ENCODE results near the gene KPNA6.
"Not testable (repeated sequence)": the region's sequence is repeated elsewhere in the genome, so short reads cannot be mapped to it uniquely, and the experiment has no call there.

KPNA6 gene

DNA sequence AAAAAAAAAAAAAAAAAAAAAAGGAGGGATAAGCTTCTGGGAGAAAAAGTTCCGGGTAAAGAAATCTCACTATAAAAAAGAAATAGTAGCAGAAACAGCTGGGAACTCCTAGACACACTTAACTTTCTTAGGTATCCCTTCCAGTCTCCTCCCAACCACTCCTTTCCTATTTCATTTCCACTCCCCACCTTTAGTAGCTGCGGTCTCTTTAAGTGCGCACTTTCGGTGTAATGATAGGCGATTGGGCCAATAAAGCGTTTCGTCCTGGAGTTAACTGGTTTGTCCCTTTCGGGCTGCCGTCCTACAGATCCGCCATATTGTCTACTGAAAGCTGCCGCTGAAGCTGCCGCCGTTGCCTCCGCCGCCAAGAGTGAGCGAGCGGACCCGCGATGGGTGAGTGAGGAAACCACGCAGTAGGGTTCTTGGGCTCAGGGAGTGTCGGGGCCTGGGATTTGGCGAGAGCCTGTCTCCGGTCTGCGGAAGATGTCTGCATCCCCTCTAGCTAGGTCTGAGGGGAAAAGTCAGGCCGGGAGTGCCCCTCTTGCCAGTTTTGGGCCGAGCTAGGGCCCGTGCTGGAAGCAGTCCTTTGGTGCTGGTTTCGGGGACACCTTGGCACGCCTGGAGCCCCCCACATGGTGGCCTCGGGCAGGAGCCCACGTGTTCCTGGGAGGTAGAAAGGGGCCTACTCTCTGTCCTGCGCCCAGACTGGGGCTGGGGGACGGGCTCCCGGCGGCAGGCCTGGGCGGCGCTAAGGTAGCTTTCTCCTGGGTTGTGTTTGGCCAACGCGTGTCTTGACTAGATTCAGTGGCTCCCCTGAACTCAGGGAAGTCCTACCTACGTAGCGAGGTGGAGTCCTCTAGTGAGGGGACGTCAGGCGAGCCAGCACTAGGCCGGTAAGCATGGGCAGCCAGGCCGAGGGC is at the start of gene KPNA6:
TSS of gene KPNA6 (plus strand) at position 315 of the 920 bp plus-strand sequence. CDS start at position 390, 75 bp downstream.
- peak; percentile 98 for DNase-seq (ENCODE audit: low read depth)

DNA sequence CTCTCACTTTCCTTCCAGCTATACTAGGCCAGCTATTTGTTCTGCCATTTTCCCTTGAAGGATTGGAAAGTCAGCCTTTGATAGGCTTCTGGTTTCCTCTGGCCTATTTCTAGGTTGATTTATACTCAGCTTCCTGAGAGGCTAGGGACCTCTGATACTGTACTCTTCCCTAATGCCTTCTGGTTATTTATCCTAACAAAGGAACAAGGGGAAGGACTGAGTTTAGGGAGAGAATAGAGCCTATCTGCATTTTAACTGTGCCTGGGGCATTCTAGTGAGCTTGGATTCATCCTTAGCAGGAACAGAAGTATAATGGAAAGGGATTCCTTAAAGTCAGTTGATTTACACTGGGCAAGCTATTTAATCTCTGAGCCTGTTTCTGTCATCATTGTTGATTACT is 46.9 kb upstream of the KPNA6 start:
- DNase-seq (ENCODE audit: low read depth), result no peak

DNA sequence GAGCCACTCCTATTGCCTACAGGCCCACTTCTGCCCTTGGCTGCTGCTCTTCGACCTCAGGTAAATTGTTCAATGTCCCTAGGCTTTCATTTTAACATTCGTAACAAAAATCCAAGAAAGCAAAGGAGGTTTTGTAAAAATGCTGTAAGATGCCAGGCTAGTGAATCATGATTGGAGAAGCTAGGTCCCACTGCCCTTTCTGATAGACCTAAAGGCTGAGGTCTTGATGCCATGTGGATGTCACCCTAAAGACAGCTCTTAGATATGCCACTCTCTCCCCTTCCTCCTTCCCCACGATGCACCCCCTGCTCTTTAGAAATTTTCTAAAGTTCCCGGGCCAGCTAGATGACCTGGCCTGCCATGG is 45.0 kb upstream of the KPNA6 start:
- DNase-seq (ENCODE audit: low read depth), result peak; percentile 34

DNA sequence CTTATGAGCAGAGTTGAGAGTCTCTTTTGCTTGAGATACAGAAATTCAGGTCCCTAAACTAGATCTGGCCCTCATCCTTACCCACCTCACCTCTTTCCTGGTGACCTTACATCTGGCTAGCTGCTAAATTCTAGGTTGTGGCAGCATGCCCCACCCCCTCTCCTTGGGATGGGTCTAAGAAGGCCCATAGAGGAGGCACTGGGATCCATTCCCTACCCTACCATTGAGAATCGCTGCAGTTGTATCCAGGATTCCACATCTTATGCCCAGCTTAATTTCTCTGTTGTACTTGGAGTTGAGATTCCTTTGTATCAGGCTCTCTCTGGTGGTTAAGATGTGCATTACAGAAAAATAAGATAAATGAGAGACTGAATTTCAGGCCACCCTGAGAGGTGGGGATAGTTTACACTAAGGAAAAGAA is 44.6 kb upstream of the KPNA6 start:
- peak; percentile 75 for DNase-seq (ENCODE audit: low read depth)

DNA sequence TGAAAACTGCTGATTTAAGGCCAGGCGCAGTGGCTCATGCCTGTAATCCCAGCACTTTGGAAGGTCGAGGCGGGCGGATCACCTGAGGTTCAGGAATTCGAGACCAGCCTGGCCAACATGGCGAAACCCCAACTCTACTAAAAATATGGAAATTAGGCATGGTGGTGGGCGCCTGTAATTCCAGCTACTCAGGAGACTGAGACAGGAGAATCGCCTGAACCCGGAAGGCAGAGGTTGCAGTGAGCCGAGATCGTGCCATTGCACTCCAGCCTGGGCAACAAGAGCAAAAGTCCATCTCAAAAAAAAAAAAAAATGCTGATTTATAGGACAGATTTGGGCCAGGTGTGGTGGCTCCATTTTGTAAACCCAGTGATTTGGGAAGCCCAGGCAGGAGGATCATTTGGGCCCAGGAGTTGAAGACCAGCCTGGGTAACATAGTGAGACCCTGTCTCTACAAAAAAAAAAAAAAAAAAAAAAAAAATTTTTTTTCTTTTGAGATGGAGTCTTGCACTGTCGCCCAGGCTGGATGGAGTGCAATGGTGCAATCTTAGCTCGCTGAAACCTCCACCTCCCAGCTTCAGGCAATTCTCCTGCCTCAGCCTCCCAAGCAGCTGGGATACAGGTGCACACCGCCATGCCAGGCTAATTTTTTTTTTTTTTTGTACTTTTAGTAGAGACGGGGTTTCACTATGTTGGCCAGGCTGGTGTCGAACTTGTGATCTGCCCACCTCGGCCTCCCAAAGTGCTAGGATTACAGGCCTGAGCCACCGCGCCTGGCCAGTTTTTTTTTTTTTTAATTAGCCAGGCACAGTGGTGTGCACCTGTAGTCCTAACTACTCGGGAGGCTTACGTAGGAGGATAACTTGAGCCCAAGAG is 42.0 kb upstream of the KPNA6 start:
- DNase-seq (ENCODE audit: low read depth), result not testable (repeated sequence)

DNA sequence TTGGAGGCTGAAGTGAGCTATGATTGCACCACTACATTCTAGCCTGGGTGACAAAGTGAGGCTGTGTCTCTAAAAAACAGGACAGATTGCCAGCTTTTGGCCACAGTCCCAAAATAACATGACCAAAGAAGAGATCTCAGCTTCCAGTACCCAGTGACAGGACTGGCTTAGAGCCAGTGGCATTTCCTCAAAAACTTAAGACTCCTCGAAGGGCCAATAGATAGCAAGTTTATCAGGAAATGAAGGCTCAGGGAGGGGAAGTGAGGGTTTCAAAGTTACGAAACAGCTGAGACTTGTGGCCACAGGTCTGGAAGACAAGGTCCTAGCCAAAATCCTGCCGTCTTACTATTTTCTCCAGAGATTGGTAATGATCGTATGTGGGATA is 41.4 kb upstream of the KPNA6 start:
- DNase-seq (ENCODE audit: low read depth), result peak; percentile 62

DNA sequence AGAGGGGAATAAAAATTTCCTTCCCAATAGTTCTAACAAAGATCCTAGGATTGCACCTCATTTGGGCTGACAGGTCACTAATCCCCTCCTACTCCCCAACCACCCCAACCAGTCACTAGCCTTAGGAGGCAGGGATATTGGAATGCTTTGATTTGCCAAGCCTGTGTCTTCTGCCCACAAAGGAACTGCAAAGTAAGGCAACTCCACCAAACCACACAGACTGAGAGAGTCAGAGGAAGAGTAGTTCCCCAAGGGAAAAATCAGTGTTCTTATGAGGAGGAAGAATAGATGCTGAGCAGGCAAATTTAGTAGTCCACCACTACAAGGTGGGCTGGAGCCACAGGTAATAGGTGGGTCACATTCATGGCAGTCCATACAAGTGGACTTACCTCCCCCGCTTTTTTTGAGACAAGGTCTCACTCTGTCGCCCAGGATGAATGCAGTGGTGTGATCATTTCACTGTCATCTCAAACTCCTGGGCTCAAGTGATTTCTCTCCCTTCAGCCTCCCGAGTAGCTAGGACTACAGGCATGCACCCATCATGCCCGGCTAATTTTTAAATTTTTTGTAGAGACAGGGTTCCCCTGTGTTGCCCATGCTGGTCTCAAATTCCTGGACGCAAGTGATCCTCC is 38.8 kb upstream of the KPNA6 start:
- peak; percentile 39 for DNase-seq (ENCODE audit: low read depth)

DNA sequence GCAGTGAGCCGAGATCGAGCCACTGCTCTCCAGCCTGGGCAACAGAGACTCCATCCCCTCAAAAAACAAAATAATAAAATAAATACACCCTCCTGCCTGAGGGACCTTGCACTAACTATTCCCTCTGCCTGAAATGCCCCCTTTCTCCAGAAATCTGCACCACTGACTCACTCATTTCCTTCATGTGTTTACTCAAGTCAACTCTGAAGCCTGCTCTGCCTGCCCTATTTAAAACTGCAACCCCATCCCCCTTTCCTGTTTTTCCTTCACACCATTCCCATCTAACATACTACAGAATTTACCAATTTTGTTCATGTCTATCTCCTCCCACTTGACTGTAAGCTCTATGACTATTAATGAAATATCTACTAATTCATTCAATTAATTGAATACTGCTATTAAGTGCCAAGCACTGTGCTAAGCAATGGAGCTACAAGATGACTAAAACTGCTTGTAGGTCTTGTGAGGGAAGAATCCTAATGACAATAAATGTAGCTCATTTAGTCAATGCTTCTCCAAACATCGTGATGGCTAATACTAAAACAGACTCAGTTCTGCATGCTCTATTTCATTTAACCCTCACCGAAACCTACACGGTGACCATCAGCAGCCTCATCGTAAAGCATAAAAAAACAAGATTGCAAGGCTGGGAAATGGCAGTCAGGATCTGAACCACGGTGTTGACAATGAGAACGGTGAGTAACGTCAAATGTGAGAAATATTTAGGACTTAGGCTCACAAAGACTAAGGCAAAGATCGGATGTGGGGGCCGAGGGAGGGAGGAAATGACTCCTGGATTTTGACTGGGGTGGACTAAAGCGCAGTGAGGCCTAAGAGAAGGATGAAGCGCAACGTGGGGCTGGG is 35.9 kb upstream of the KPNA6 start:
- DNase-seq (ENCODE audit: low read depth), result peak; percentile 78

DNA sequence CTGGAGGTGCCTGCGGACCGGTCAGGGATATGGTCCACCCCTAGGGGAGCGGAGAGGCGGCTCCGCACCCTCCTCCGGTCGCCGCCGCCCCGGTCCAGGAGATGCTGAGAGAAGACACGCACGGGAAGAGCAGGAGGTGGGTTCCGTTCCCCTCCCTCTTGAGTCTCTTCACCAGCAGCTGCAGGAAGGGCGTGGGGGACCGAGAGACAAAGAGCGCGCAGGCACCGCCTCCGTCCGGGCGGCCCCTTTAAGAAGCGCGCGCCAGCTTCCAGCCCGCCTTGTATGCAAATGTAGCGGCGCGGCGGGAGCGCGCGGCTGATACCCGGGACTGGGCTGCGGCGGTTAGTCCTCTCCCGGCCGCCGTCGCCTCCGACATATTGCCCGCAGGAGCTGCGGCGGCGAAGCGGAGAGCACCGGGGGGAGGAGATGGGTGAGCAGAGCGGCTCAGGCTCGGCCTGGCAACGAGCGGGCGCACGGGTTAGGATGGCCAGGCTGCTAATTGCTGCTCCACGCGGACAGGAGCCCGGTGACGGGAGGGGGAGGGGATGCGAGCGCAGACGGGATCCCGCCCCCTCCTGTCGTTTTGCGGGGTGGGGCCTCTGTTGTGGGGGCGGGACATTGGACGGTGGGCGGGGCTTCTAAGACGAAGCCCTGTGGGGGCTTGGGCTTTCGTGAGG is 35.1 kb upstream of the KPNA6 start, which contains the start of gene TMEM39B:
TSS of gene TMEM39B (plus strand) at position 318 of the 677 bp plus-strand sequence. CDS start at position 427, 109 bp downstream.
- DNase-seq (ENCODE audit: low read depth), result peak; percentile 95

DNA sequence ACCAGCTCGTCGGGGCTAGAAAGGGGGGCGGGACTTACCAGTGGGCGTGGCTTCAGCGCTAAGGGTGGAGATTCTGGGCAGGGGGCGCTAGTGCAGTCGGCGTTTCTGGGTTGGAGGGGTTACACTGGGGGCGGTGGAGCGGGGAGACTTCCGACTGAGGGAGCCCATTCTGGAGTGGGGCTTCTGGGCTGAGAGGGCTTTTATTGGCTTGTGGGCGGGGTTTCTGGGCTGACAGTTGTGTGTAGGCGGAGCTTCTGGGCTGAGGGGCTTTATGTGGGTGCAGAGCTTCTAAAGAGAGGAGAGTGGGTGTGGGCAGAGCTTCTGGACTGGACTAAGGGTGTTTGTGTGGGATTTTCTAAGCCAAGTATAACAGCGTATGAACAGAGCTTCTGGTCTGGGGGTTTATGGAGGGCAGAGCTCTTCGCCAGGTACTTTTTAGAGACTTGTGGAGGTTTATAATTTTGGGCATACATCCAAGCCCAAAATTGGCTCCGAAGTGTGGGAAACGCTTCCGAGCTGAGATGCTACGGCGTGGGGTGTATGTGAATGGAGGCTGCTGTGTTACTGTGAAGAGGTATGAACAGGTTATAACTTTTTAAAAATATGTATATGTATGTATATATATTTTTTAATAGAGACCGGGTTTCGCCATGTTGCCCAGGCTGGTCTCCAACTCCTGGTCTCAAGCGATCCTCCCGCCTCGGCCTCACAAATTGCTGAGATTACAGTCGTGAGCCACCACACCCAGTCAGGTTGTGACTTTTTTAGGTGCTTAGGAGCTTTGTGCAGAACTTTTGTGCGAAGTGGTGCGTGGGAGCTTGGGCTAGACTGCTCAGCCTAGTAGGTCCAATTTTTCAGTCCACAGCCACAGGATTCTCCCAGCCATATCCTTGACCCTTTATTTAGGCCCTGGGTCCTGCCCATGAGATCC is 34.3 kb upstream of the KPNA6 start:
- DNase-seq (ENCODE audit: low read depth), result no peak

DNA sequence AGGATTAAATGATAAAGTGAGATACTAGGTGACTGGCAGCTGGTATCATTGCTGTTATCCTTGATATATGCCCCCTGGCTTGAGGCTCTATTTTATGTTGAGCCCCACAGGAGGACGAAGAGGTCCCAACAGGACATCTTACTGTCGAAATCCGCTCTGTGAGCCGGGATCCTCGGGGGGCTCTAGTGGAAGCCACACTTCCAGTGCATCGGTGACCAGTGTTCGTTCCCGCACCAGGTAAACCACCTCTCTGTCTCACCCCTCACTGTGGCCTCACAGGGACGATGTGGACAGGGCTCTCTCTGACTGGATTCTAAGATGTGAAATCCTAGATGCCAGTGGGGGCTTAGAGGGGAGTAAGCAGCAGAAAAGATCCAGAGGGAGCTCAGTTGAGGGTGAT is 33.0 kb upstream of the KPNA6 start:
- DNase-seq (ENCODE audit: low read depth), result no peak

DNA sequence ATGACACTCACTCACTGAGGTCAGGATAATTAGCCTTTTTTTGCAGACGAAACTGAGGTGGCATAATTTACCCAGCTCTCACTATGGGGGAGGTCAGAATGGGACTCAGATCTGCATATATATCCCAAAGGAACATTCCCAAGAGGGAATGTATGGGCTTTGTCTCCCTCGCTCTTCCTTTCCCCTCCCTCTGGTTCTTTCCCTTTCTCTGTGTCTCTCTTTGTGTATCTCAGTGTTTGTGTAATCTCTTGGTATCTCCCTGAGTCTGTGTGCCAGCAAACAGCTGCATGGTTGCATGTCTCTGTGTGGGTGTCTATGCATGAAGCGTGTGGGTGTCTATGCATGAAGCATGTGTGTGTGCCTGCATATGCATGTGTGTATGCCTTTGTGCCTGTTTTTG is 30.4 kb upstream of the KPNA6 start:
- DNase-seq (ENCODE audit: low read depth), result no peak

DNA sequence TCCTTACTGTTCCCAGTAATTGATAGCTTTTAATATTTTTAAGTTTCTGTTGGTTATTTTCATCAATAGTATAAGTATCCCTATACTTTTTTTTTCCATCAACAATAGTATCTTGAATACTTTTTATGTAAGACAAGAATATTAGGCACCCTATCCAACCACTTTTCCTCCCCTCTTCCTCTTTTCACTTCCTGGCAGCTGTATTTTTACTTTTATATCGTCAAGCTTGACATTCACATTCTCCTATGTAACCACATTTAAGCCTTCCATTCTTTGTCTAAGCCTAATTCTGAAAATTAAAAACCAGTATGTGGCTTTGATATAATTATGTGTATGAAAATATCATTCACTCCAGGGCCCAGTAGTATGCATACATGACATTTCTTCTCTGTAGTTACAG is 25.8 kb upstream of the KPNA6 start:
- no peak for DNase-seq (ENCODE audit: low read depth)

DNA sequence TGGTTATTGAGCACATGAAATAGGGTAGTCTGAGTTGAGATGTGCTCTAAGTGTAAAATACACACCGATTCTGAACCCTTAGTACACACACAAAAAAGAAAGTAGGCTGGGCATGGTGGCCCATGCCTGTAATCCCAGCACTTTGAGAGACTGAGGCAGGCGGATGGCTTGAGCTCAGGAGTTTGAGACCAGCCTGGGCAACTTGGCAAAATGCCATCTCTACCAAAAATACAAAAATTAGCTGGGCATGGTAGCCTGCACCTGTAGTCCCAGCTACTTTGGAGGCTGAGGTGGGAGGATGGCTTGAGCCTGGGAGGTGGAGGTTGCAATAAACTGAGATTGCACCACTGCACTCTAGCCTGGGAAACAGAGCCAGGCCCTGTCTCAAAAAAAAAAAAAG is 21.5 kb upstream of the KPNA6 start:
- DNase-seq (ENCODE audit: low read depth), result not testable (repeated sequence)

DNA sequence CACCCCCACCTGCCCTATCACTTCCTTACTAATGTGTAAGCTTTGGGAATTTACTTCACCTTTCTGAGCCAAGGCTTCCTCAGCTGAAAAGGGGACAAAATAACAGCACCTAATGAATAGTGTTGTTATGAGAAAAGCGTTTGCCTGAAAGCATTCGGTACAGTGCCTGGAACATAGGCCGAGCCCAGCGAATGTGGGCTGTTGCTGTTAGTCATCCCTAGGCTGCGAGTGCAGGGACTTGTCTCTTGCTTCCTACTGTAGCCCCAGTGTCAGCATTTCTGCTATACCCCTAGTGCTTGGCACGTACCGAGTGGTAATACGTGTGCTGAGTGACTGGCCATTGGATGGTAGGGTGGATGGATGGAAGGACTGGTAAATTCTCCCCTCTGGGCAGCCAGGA is 16.7 kb upstream of the KPNA6 start:
- no peak for DNase-seq (ENCODE audit: low read depth)

DNA sequence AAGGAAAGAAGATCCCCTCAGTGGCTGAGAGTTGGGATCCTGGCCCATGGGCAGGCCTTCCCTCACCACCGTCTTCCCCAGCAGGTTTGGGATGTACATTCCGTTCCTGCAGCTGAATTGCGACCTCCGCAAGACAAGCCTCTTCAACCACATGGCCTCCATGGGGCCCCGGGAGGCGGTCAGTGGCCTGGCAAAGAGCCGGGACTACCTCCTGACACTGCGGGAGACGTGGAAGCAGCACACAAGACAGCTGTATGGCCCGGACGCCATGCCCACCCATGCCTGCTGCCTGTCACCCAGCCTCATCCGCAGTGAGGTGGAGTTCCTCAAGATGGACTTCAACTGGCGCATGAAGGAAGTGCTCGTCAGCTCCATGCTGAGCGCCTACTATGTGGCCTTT is 16.3 kb upstream of the KPNA6 start:
- no peak for DNase-seq (ENCODE audit: low read depth)

DNA sequence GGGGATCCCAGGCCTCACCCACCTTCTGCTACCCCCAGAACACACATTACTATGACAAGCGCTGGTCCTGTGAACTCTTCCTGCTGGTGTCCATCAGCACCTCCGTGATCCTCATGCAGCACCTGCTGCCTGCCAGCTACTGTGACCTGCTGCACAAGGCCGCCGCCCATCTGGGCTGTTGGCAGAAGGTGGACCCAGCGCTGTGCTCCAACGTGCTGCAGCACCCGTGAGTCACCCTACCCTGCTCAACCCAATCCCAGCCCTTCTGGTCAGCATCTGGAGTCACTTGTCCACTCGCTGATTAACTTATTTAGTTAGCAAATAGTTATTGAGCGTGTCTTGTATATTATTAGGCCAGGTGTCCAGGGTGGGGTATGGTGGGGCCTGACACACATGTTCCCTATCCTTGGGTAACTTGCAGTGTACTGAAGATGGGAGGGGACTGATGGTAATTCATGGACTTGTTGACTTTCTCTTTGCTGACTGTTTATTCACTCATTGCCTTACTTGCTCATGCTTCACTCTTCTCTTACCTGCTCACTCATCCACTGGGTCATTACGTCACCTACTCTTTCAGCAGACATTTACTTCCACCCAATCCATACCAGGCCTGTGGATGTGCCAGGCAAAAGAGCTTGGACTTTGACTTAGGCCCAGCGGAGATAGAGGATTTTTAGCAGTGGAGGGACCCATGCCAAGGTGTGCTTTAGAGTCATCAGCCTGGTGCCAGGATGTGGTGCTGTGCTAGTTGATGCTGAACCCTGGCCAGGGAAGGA is 12.9 kb upstream of the KPNA6 start:
- DNase-seq (ENCODE audit: low read depth), result no peak

DNA sequence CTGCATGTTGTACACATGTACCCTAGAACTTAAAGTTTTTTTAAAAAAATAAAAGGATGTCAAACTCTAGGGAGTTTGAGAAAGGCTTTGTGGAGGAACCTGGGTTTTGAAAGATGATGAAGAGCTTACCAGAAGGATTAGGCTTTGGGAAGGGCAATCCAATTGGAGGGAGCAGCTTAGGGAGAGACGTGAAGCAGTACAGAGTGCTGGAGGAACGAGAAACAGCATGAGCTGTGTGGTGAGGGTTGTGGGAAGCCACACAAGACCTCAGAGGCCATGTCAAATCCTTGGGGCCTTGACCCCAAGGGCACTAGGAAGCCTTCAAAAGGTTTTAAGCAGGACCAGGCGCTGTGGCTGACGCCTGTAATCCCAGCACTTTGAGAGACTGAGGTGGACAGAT is 8.4 kb upstream of the KPNA6 start:
- no peak for DNase-seq (ENCODE audit: low read depth)

DNA sequence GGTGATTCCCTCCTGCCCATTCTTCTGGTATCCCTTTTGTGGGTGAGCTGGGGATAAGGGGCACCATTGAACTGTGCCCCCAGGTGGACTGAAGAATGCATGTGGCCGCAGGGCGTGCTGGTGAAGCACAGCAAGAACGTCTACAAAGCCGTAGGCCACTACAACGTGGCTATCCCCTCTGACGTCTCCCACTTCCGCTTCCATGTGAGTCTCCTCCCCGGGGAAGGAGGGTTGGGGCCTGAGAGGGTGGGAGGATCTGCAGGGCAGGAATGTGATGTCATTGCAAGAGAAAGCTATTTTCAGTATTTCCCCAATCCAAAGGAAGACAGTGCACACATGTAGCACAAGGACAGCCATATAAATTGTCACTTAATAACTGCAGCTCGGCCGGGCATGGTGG is 7.5 kb upstream of the KPNA6 start:
- DNase-seq (ENCODE audit: low read depth), result no peak
